Kidney (tissue), 14 donors: ENCODE data around the gene NEGR1. TPM values are rescaled to one million over a fixed set of nuclear protein-coding genes. Genes with fewer than 3 reads are reported as not detected.

Experiments used
- DNase-seq, 5 donors: peaks; one replicate each; pipeline ENCODE4 v3.0.0-alpha.2; 2013 to 2020
- FAIRE-seq: peaks from 2 replicates; lab custom pipeline; 2012; peaks lifted over from hg19 to GRCh38; lab: Jason Lieb, UNC
- H3K27ac ChIP-seq, 2 donors: one replicate each; pipeline ENCODE4 v1.7.0; 2013; ENCODE audit warnings: low read depth in 2 of 2, low read length in 2 of 2, inconsistent platforms in 1 of 2
- H3K27me3 ChIP-seq: one replicate; pipeline ENCODE4 v1.7.1; 2013; ENCODE audit warnings: low read length, inconsistent platforms; ENCODE audit not compliant: control insufficient read depth, insufficient read depth
- H3K36me3 ChIP-seq, 3 donors: one replicate each; pipeline versions ENCODE4 v1.7.0 to v1.7.1; 2013; ENCODE audit warnings: low read length in 3 of 3, control low read depth in 1 of 3, inconsistent platforms in 1 of 3; ENCODE audit not compliant: insufficient read depth in 3 of 3, control insufficient read depth in 2 of 3
- H3K4me1 ChIP-seq, 3 donors: one replicate each; pipeline versions ENCODE4 v1.7.0 to v1.7.1; 2013; ENCODE audit warnings: low read length in 3 of 3, inconsistent platforms in 1 of 3, low read depth in 1 of 3; ENCODE audit not compliant: control insufficient read depth in 2 of 3, insufficient read depth in 2 of 3
- H3K4me3 ChIP-seq, 3 donors: one replicate each; pipeline versions ENCODE4 v1.7.0 to v1.8.1; 2013; ENCODE audit warnings: low read length in 3 of 3, control low read depth in 1 of 3, inconsistent platforms in 1 of 3
- H3K9ac ChIP-seq, 3 donors: one replicate each; pipeline versions ENCODE4 v1.7.0 to v1.7.1; 2013; ENCODE audit warnings: low read length in 3 of 3, control low read depth in 1 of 3, inconsistent platforms in 1 of 3
- H3K9me3 ChIP-seq, 3 donors: one replicate each; pipeline versions ENCODE4 v1.7.0 to v1.7.1; 2013; ENCODE audit warnings: low read length in 3 of 3, control low read depth in 1 of 3, inconsistent platforms in 1 of 3; ENCODE audit not compliant: control insufficient read depth in 2 of 3, insufficient read depth in 1 of 3
- intact Hi-C: fragments of 100-400 bp; cut with DNase I; formaldehyde crosslinking; loops from one replicate; pipeline ENCODE4 v1.11.1; 2022
- polyA plus RNA-seq: library from polyadenylated mRNA; stranded (reverse); fragments of 350-450 nt; fragmentation: Illumina TruSeq; extraction: RNeasy Lipid Tissue Mini Kit (QIAGEN cat#74804); gene quantifications from one replicate; pipeline ENCODE4 v1.2.3, GENCODE V29; 2014; ENCODE audit warnings: low read depth, low replicate concordance; ENCODE audit not compliant: insufficient read depth
- total RNA-seq: library from RNA; stranded (reverse); fragmentation: NEBNext Ultra II Directional; extraction: Animal tissue kit (Norgen Biotek cat#: 25700); gene quantifications from one replicate; pipeline ENCODE4 v1.2.1, GENCODE V29; 2021
- TF ChIP-seq, protein P1 (sequence below): IDR thresholded peaks from 3 replicates; pipeline ENCODE4 v1.5.1; 2012; ENCODE audit warnings: mild to moderate bottlenecking, moderate library complexity, borderline replicate concordance; ENCODE audit not compliant: insufficient read depth; ENCODE audit errors: extremely low read depth
- donor health status: control.
- donor health status: control.
- donor health status: control.
- donor health status: control.
- donor health status: control.
- donor health status: DM: yes; HTN: yes; CAD: no.
- donor health status: Normal renal cell carcinoma (clear cell type).

NEGR1 gene
- total and polyA plus RNA-seq, 2 donors from 2014 or later: 3.0 to 10.2 TPM

DNA sequence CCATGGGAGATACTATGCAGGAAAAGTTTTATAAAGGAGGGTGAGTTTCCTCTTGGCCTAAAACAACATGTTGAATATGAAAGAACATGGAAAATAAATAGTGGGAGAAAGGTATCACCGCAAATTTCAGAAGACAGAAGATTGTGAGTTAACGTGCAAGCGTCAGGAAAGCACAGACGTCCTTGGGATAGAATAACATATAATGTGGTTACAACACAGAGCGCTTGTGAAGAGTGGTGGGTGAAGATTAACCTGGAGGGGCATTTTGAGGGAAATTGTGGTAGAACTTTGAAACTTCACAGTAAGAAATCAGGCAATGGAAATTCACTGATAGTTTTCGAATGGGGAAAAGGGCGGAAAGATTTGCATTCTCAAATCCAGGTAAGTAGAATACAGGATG lies 47.3 kb downstream of the NEGR1 start:
- FAIRE-seq: no peak
- H3K36me3 ChIP-seq: no peaks in the 10 kb centered on the region
- H3K9ac ChIP-seq: no peak overlapping the region
- no peak overlapping the region for H3K27ac ChIP-seq
- TF ChIP-seq, protein P1, sequence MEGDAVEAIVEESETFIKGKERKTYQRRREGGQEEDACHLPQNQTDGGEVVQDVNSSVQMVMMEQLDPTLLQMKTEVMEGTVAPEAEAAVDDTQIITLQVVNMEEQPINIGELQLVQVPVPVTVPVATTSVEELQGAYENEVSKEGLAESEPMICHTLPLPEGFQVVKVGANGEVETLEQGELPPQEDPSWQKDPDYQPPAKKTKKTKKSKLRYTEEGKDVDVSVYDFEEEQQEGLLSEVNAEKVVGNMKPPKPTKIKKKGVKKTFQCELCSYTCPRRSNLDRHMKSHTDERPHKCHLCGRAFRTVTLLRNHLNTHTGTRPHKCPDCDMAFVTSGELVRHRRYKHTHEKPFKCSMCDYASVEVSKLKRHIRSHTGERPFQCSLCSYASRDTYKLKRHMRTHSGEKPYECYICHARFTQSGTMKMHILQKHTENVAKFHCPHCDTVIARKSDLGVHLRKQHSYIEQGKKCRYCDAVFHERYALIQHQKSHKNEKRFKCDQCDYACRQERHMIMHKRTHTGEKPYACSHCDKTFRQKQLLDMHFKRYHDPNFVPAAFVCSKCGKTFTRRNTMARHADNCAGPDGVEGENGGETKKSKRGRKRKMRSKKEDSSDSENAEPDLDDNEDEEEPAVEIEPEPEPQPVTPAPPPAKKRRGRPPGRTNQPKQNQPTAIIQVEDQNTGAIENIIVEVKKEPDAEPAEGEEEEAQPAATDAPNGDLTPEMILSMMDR: no peak
- H3K4me3 ChIP-seq: no peak overlapping the region
- DNase-seq: no peak
- no peaks in the 10 kb centered on the region for H3K27me3 ChIP-seq
- H3K4me1 ChIP-seq: no peaks in the 10 kb centered on the region
- H3K9me3 ChIP-seq: no peaks in the 10 kb centered on the region
- intact Hi-C loops: no loop called here

DNA sequence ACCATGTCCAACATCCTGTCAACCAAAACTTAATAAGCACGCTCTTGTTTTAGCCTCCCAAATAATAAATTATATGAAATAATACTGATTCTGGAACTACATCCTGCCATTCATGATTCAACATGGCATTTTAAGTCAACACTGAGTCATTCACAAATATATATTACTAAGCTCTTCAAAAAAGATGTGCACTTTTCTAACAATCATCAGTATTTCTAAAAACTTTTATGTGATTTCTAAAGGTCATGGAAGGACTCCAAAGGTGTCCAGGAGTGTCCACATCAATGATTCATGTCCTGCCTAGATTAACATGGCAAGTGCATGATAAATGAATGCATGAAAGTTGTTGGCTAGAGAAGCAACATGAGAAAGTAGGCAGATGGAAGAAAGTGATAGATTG lies 51.6 kb downstream of the NEGR1 start:
- DNase-seq (no peak), FAIRE-seq (no peak)
- no peaks in the 10 kb centered on the region for H3K27me3 ChIP-seq
- no peak overlapping the region for H3K27ac ChIP-seq
- intact Hi-C loops: no loop called here
- no peak overlapping the region for H3K4me3 ChIP-seq
- no peak overlapping the region for H3K9ac ChIP-seq
- no peaks in the 10 kb centered on the region for H3K36me3 ChIP-seq
- no peaks in the 10 kb centered on the region for H3K9me3 ChIP-seq
- TF ChIP-seq, protein P1: no peak
- H3K4me1 ChIP-seq: no peaks in the 10 kb centered on the region

DNA sequence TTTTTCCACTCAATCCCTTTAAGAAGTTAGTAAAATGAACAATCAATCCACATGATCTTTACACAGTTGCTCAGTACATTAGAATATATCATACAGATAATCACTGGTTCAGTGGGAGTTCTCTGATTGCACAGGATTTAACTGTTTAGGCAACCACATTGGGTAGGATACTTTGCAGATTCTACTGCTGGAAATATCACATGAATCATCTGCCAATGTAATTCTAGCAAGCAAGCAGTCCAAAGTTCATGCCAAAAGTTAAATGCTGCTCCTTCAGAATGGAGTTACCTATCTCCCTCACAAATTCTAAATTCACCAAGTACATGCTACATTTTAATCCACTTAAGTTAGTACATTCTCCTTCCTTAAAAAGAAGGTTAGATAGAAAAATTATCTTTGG lies 52.4 kb downstream of the NEGR1 start:
- H3K36me3 ChIP-seq: no peaks in the 10 kb centered on the region
- H3K27ac ChIP-seq: no peak overlapping the region
- FAIRE-seq: no peak
- intact Hi-C loops: no loop called here
- H3K9me3 ChIP-seq: no peaks in the 10 kb centered on the region
- no peak overlapping the region for H3K9ac ChIP-seq
- H3K4me1 ChIP-seq: no peaks in the 10 kb centered on the region
- TF ChIP-seq, protein P1: no peak
- no peak overlapping the region for H3K4me3 ChIP-seq
- no peak for DNase-seq
- no peaks in the 10 kb centered on the region for H3K27me3 ChIP-seq

DNA sequence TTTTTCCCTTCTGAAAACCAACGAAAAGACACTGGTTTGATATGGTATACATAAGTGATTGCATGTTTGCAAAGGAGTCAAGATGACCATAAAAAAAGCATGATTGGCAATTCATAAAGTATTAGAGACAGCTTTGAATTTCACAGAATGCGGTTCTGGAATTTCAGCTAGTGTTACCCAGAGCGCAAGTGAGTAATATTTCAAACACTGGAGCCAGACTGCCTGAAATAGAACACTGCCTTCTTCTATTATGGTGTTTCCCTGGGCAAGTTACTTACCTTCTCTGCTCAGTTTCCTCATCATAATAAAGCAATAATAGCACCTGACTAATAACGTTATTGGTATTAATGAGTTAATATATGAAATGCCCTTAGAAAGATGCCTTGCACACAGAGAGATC lies 54.7 kb downstream of the NEGR1 start:
- no peak for FAIRE-seq
- intact Hi-C loops: no loop called here
- Histone ChIP-seq H3K27me3 (no peaks in the 10 kb centered on the region), H3K36me3 (no peaks in the 10 kb centered on the region), H3K4me3 (no peak overlapping the region), H3K9ac (no peak overlapping the region), H3K4me1 (no peaks in the 10 kb centered on the region), H3K9me3 (no peaks in the 10 kb centered on the region), H3K27ac (no peak overlapping the region)
- TF ChIP-seq, protein P1: no peak
- no peak for DNase-seq
